Right renal cortex interstitium (tissue), 3 donors: ENCODE results near the gene SCFD1. TPM values are rescaled to one million over a fixed set of nuclear protein-coding genes. Genes with fewer than 3 reads are reported as not detected.
"Not testable (repeated sequence)": the region's sequence is repeated elsewhere in the genome, so short reads cannot be mapped to it uniquely, and the experiment has no call there.

Source experiments
- DNase-seq, 3 donors: peaks; one replicate each; pipeline ENCODE4 v3.0.0-alpha.2; 2013; ENCODE audit warnings: low read depth in 3 of 3, low spot score in 2 of 3
- polyA plus RNA-seq, 3 donors: library from polyadenylated mRNA; unstranded; fragments of 120-200 nt; gene quantifications; one replicate each; pipeline ENCODE4 v1.2.1, GENCODE V29; 2013; ENCODE audit not compliant: insufficient read length in 3 of 3

Gene SCFD1, protein sequence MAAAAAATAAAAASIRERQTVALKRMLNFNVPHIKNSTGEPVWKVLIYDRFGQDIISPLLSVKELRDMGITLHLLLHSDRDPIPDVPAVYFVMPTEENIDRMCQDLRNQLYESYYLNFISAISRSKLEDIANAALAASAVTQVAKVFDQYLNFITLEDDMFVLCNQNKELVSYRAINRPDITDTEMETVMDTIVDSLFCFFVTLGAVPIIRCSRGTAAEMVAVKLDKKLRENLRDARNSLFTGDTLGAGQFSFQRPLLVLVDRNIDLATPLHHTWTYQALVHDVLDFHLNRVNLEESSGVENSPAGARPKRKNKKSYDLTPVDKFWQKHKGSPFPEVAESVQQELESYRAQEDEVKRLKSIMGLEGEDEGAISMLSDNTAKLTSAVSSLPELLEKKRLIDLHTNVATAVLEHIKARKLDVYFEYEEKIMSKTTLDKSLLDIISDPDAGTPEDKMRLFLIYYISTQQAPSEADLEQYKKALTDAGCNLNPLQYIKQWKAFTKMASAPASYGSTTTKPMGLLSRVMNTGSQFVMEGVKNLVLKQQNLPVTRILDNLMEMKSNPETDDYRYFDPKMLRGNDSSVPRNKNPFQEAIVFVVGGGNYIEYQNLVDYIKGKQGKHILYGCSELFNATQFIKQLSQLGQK
- polyA plus RNA-seq = 100 to 1,000 TPM in 1 of 3 donors, 10 to 100 TPM in 2; 84.1 to 103 (median 99.0) TPM

DNA sequence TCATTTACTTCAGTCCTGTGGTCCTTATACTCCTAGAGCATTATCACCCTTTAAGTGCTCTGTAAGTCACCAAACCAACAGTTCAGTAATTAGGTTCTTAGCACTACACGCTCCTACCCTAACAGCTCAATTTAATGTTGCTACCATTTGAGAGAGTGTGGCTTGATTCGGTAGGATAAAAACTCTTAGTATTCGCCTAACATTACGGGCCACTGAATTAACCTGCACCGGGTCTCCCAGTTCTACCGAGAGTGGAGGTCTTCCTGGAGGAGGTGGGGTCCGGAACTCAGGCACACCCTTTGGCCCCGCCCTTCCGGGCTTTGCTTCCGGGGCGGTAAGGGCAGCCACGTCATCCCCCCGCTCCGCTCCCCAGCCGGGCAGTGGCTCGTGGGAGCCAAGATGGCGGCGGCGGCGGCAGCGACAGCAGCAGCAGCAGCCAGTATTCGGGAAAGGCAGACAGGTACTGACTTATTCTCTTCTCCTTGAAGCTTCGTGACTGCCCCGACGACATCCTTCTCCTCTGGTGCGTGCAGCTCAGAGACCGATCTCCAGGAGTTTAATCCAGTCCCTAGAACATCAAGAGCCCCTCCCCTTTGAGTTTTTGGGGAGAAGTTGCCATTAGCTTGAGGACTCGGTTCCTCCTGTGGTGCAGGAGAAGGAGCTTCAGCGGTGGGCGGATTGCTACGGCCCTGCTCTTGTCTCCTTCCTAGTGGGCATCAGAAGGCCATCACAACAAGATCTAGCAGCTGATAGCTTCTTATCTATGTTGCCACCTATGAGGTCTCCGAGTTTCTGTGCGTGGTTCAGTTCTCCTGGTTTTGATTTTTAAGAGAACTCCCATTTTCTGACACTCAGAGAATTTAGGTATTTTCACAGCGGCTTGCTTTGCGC, at the start of gene SCFD1:
Gene SCFD1, plus strand, starts transcription at position 380 of the 891 bp plus-strand sequence. Its CDS starts 20 bp downstream, at position 400.
- peak; percentile 79 to 90 (median 83) for DNase-seq

DNA sequence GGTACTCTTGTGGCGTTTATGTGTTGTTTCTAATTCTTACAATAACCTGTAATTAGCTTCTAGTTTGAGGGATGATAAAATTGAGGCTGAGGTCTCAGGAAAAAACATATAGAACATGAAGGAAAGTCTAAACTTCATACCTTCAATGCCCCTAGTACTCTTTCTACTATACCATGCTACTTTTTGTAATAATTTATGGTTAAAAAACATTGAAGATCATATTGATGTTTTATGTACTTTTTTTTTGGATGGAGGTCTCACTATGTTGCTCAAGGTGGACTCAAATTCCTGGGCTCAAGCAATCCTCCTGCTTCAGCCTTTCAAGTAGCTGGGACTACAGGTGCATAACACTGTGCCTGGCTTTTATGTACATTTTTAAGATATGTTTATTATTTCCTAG, 49.3 kb upstream of the SCFD1 start:
- no peak for DNase-seq

- no peak for DNase-seq
Observed at GRCh38 chr14:30573226-30573814, 48.8 kb upstream of the SCFD1 start.

GRCh38 chr14:30573966-30574365, 48.2 kb upstream of the SCFD1 start:
- no peak for DNase-seq

DNA sequence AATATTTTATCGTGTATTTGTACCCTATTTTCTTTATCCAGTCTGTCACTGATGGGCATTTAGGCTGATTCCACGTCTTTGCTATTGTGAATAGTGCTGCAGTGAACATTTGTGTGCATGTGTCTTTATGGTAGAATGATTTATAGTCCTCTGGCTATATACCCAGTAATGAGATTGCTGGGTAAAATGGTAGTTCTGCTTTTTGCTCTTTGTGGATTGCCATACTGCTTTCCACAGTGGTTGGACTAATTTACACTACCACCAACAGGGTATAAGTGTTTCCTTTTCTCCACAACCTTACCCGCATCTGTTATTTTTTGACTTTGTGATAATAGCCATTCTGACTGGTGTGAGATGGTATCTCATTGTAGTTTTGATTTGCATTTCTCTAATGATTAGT, 47.3 kb upstream of the SCFD1 start:
- DNase-seq = not testable (repeated sequence)

DNA sequence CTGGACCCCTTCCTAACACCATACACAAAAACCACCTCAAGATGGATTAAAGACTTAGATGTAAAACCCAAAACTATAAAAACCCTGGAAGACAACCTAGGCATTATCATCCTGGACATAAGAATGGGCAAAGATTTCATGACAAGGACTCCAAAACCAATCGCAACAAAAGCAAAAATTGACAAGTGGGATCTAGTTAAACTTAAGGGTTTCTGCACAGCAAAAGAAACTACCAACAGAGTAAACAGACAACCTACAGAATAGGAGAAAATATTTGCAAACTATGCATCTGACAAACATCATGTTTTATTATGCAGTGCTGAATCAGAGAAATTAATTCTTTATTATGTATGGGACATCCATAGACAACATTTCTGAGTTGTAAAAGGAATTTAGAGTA, 45.8 kb upstream of the SCFD1 start:
- DNase-seq = not testable (repeated sequence)

DNA sequence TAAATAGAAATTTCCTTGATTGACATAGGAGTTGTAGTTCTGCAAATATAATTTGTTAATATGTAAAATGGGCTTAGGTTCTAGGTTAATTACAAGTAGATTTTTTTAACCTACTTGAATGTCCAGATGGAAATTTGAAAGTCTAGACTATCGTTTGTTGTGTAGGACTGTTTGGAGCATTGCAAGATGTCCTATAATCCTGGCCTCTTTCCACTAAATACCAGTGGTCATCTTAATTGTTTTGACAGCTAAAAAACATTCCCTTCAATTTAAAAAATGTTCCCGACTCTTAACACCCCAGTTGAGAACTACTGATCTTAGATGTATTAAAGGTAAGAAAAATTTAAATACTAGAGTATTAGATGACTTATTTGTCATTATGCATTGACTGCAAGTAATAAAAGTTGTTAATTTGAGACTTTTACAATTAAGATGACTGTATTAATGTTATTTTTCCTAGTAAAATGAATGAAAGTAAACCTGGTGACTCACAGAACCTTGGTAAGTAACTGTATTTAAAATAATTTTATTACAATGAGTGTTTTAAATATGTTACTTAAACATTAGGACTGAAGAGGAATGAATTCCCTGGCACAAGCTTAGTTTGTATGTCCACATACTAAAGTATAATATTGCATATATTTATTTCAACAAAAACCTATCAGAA, 41.4 kb upstream of the SCFD1 start:
- DNase-seq = no peak

- DNase-seq = no peak
Observed at GRCh38 chr14:30581283-30581625, 40.9 kb upstream of the SCFD1 start.

DNA sequence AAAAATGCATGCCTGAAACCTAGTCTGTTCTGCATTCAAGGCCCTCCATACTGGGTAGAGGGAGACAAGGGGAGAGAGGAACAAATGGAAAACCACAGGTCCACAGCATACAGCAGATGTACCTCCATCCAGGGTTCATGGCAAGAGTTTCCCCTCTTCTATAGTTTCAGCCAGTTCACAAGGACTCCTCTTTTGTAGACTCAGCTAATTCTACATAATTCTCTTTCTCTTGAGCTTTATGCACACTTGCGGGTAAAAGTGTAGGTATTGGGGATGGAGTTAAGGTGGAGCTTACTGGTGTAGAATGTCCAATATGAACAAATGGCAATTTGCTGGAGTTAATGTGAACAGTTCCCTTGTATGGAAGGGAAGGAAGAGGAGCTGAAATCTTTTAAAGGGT, 39.7 kb upstream of the SCFD1 start:
- DNase-seq = no peak

DNA sequence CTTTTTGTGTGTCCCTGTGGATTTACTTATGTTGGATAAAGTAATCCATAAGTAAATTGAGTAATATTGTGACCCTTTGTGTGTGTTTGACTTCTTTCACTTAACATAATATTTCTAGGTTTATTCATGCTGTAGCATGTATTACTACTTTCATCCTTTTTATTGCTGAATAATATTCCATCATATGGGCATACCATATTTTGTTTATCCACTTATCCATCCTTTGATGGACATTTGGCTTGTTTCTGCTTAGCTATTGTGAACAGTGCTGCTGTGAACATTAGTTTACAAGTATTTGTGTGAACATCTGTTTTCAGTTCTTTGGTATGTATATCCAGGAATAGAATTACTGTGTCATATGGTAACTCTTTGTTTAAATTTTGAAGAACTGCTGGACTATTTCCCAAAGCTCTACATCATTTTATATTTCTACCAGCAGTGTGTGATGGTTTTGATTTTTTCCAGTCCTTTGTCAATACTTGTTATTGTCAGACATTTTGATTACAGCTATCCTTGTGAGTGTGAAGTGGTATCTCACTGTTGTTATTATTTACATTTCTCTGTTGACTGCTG, 38.0 kb upstream of the SCFD1 start:
- DNase-seq = no peak

GRCh38 chr14:30585204-30585603, 36.9 kb upstream of the SCFD1 start:
- no peak for DNase-seq

GRCh38 chr14:30587141-30587540, 35.0 kb upstream of the SCFD1 start:
- DNase-seq = no peak

DNA sequence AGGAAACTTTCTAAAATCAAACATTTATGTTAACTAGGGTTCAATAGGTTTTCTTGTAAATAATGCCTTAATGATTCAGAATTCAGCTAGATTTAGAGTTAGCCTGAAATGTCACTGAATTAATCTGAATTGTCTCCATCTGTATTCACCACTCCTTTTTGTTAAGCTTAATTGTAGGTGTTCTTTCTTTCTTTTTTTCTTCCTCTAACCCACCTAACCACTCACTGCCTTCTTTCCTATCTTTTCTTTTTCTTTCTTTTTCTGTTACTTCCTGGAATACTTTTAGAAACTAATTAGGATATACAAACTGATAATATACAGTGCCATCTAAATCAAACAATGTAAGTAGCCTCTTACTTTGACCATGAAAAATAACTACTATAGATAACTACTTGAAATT, 33.2 kb upstream of the SCFD1 start:
- DNase-seq = no peak

DNA sequence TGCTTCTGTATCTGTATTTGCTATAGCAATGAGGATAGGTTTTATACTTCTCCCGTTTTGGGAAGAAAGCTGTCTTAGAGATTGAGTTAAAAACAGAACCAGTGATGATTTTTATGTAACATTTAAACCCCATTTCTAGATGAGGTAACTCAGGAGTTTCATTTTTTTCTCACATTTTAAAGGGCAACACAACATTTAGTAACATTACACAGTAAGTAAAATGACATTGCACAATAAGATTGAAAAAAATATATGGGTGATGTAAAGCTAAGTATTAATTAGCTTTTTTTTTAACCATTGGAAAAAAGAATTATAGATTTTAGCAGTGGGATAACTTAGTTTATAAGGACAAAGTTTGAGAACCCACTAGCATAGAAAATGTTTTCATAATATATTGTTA, 25.2 kb upstream of the SCFD1 start:
- no peak for DNase-seq

- no peak for DNase-seq
Observed at GRCh38 chr14:30597504-30597903, 24.6 kb upstream of the SCFD1 start.

DNA sequence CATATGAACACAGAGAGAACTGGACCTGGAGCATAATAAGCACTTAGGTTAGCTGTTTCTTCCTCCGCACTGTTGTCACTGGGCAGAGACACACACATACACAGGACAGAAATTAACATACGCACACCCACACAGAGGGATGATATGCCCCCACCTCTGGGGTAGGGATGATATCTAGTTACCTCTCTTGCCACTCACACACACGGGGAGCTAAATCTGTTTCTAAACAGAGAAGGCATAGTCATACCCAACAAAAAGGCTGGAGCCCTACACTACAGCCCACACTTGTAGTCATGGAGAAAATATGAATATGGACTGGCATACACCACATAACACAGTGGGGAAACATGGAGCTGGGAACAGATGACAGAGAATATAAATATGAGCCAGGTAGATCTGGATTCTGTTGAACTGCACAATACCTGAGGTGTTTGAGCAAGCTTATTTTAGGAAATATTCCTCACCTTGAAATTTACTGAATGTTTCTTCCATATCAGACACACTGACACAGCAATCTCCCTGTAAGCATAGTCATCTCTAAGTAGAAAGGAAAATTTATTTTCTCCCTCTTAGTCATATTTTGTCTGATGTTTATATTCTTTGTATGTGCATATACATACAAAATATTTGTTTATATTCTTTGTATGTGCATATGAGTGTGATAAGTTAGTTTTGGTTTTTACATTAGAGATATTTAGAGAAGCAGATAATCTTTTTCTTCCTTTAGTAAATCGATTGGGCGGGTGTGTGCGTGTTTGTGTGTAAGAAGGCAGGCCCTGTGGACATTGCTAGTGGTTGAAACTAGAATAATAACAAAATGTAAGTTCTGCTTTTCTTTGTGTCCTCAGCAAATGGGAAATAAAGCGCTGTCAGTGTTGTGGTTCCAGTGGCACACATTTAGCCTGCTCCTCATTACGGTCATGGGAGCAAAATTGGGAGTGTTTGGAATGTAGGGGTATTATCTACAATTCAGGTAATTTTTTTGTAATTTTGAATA, 20.9 kb upstream of the SCFD1 start:
- DNase-seq = no peak

DNA sequence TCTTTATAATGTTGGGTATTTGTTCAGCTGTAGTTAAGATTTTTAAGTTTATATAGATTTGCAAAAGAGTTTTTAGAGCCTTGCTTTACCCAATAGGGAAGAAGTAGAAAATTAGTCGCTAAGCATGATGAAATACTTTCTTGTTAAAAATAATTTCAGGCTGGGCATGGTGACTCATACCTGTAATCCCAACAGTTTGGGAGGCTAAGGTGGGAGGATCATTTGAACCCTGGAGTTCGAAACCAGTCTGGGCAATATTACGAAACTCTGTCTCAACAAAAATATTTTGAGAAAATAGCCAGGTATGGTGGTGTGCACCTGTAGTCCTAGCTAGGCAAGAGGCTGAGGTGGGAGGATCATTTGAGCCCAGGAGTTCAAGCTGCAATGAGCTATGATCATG, 18.7 kb upstream of the SCFD1 start:
- no peak for DNase-seq

GRCh38 chr14:30604696-30605095, 17.4 kb upstream of the SCFD1 start:
- DNase-seq = not testable (repeated sequence)
